ENCODE results near the gene ZNF385A. TPM values are rescaled to one million over a fixed set of nuclear protein-coding genes. Genes with fewer than 3 reads are reported as not detected.

ZNF385A gene
- total and polyA plus RNA-seq, 7 experiments from 2014 or later: 0.39 to 69.9 (median 1.4) TPM

DNA sequence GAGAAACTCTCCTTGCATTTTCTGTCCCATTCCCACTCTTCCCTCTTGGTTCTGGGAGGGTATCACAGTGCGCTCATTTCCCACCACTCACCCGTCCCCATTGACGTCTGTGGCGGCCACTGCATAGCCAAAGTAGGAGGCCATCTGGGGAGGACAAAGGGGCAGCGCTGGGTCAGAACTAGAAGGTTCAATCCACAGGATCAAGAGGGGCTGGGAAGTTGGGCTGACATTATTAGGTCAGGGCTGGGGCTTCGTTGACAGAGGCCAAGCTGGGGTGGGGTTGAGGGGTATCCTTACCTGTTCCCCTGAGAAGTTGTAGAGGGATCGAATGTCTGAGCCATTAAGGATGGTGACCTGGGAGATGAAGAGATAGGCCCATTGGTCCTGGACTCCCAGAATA, 21.0 kb upstream of the ZNF385A start:
- H3K9me3 ChIP-seq (ENCODE audit: control insufficient read depth in 2 of 3, low read length in 3 of 3): no peaks in the 10 kb centered on the region
- no peaks in the 10 kb centered on the region for H3K9me3 Mint-ChIP-seq
- no peak overlapping the region for H3K4me3 Mint-ChIP-seq
- no peak overlapping the region for H3K4me3 ChIP-seq (ENCODE audit: low read length)
- peak overlapping the region; percentile 54 for H3K27ac ChIP-seq (ENCODE audit: low read depth, low read length)
- DNase-seq (no peak), ATAC-seq (no peak)
- H3K27me3 Mint-ChIP-seq: no peaks in the 10 kb centered on the region
- intact Hi-C loops (cut with micrococcal nuclease): no loop called here
- H3K27ac Mint-ChIP-seq: peak overlapping the region in 8 of 9 donors; percentile 71 to 96 (median 90)
- CTCF ChIA-PET: interaction anchor here (0.6 to 12.0 kb wide), 6 partner anchors 9 to 1188 kb away, joined by 3 to 452 read pairs (median 4); no protein-coding TSS in a partner anchor
- peaks cover 25 to 61% (median 40%) of the 10 kb centered on the region in 7 donors for H3K4me1 Mint-ChIP-seq
- no peaks in the 10 kb centered on the region for H3K27me3 ChIP-seq (ENCODE audit: control insufficient read depth in 2 of 2, insufficient read depth in 2 of 2, low read length in 2 of 2)
- POLR2A ChIA-PET: interaction anchor here (1.1 to 7.7 kb wide), 3 partner anchors 8 to 33 kb away, joined by 3 to 71 read pairs (median 6); no protein-coding TSS in a partner anchor
- H3K4me1 ChIP-seq (ENCODE audit: control insufficient read depth in 2 of 2, insufficient read depth in 2 of 2, low read length in 2 of 2): peaks cover 8 to 21% of the 10 kb centered on the region in 2 donors
- peaks cover 39 to 90% (median 60%) of the 10 kb centered on the region in 3 experiments for H3K36me3 ChIP-seq (ENCODE audit: control insufficient read depth in 2 of 3, insufficient read depth in 3 of 3, low read length in 3 of 3)
- peaks cover 9 to 65% (median 42%) of the 10 kb centered on the region in 5 donors for H3K36me3 Mint-ChIP-seq

DNA sequence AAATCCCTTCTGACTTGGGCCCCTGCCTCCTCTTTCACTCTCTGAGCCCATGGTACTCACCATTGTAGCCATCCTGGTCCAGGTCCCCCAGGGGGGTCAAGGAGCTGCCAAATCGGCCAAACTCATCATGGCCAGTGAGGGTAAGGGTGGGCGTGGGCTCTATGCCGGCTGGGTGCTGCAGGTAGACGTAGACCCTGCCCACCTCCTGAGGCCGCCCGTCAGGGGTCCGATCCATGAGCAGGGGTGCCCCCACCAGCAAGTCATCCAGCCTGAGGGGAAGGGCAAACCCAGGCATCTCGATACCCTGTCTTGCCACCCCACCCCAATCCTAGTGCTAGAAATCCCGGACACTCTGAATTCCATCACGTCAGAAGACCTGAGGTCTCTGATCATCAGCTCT, 20.6 kb upstream of the ZNF385A start:
- Histone ChIP-seq H3K4me3 (ENCODE audit: low read length) (no peak overlapping the region), H3K27me3 (ENCODE audit: control insufficient read depth in 2 of 2, insufficient read depth in 2 of 2, low read length in 2 of 2) (no peaks in the 10 kb centered on the region), H3K4me1 (ENCODE audit: control insufficient read depth in 2 of 2, insufficient read depth in 2 of 2, low read length in 2 of 2) (peaks cover 8 to 19% of the 10 kb centered on the region in 2 donors), H3K27ac (ENCODE audit: low read depth, low read length) (peak overlapping the region; percentile 54), H3K9me3 (ENCODE audit: control insufficient read depth in 2 of 3, low read length in 3 of 3) (no peaks in the 10 kb centered on the region), H3K36me3 (ENCODE audit: control insufficient read depth in 2 of 3, insufficient read depth in 3 of 3, low read length in 3 of 3) (peaks cover 39 to 95% (median 61%) of the 10 kb centered on the region in 3 experiments)
- CTCF ChIA-PET: interaction anchor here (0.6 to 12.0 kb wide), 6 partner anchors 9 to 1187 kb away, joined by 3 to 452 read pairs (median 4); no protein-coding TSS in a partner anchor
- peaks cover 9 to 65% (median 42%) of the 10 kb centered on the region in 5 donors for H3K36me3 Mint-ChIP-seq
- peak overlapping the region in 8 of 9 donors; percentile 23 to 98 (median 90) for H3K27ac Mint-ChIP-seq
- intact Hi-C loops (cut with micrococcal nuclease): no loop called here
- H3K27me3 Mint-ChIP-seq: no peaks in the 10 kb centered on the region
- H3K4me3 Mint-ChIP-seq: no peak overlapping the region
- ATAC-seq: no peak
- DNase-seq: no peak
- POLR2A ChIA-PET: interaction anchor here (1.1 to 7.7 kb wide), 3 partner anchors 9 to 34 kb away, joined by 3 to 71 read pairs (median 6); no protein-coding TSS in a partner anchor
- no peaks in the 10 kb centered on the region for H3K9me3 Mint-ChIP-seq
- peaks cover 26 to 56% (median 40%) of the 10 kb centered on the region in 7 donors for H3K4me1 Mint-ChIP-seq

DNA sequence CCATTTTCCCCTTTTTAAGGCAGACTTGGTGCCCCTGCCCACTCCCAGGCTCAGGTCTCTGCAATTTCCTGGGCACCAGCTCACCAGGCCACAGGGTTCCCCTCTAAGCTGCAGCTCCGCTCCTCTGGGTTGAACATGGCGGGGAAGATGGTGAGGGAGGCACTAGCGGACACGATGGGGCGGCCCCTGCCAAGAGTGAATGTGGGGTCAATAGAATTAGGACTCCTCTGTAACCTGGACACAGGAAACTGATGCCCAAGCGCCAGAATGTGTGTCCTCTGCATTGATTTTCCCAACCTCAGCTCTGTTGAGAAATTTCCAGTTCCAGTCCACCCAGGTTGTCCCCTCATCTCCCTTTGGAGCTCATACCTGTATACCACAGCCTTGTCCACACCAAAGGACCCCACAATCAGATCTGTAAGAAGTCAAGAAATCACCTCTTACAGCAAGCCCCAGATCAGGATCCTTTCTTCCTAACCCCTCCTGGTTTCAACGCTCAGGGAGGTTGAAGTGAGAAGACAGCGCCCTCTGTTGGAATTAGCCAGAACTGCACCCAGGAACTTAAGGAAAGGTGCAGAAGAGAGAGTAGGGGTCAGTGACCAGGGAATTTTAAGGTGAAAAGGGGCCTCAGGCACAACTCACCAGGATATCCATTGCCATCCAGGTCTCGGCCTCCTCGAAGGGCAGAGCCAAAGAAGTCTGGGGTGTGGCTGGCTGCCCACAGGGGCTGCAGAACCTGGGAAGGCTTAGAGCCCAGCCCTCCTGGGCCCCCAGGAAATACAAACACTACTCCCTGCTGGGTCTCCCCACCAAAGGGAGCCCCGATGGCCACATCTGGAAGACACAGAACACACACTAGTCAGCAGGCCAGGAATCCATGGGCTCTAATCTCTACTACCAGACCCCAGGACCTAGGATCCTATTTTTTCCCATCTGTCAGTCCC, 19.8 kb upstream of the ZNF385A start:
- Histone ChIP-seq H3K4me1 (ENCODE audit: control insufficient read depth in 2 of 2, insufficient read depth in 2 of 2, low read length in 2 of 2) (peaks cover 8 to 17% of the 10 kb centered on the region in 2 donors), H3K36me3 (ENCODE audit: control insufficient read depth in 2 of 3, insufficient read depth in 3 of 3, low read length in 3 of 3) (peaks cover 45 to 100% (median 57%) of the 10 kb centered on the region in 3 experiments), H3K27ac (ENCODE audit: low read depth, low read length) (peak overlapping the region; percentile 54), H3K27me3 (ENCODE audit: control insufficient read depth in 2 of 2, insufficient read depth in 2 of 2, low read length in 2 of 2) (no peaks in the 10 kb centered on the region), H3K4me3 (ENCODE audit: low read length) (no peak overlapping the region), H3K9me3 (ENCODE audit: control insufficient read depth in 2 of 3, low read length in 3 of 3) (no peaks in the 10 kb centered on the region)
- Mint-ChIP-seq H3K4me3 (peak overlapping the region in 3 of 10 donors; percentile 23 to 48 (median 25)), H3K27ac (peak overlapping the region; percentile 36 to 98 (median 93)), H3K27me3 (no peaks in the 10 kb centered on the region), H3K9me3 (no peaks in the 10 kb centered on the region), H3K4me1 (peaks cover 28 to 54% (median 41%) of the 10 kb centered on the region in 7 donors), H3K36me3 (peaks cover 10 to 66% (median 43%) of the 10 kb centered on the region in 5 donors)
- intact Hi-C loops (cut with micrococcal nuclease): loop anchor here (1.0 kb wide), 2 partner anchors 9 to 35 kb away; no protein-coding TSS in a partner anchor
- ChIA-PET POLR2A (interaction anchor here (0.7 to 7.7 kb wide), 4 partner anchors 10 to 35 kb away, joined by 3 to 71 read pairs (median 4); no protein-coding TSS in a partner anchor), CTCF (interaction anchor here (1.1 to 12.0 kb wide), 6 partner anchors 10 to 37 kb away, joined by 3 to 452 read pairs (median 76); partner anchors contain the start of gene ITGA5)
- peak; percentile 74 for ATAC-seq
- DNase-seq: peak; percentile 44 to 72 (median 59)

DNA sequence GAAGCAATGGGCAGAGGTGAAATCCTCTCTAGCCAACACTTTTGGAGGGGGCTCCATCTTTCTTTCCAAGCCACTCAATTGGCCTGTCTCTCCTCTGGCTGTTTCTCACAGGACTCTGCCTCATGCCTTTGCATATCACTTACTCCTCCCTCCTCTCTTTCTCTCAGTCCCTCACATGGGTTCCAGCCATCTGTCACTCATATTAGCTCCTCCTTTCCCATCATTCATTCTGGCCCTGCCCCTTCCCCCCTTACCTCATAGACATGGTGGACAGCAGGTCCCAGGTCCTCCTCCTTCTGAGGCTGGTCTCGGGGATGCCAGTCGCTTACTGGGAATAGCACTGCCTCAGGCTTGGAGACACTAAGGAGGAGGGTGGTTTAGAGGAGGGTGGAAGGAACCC, 16.6 kb upstream of the ZNF385A start:
- Histone ChIP-seq H3K4me1 (ENCODE audit: control insufficient read depth in 2 of 2, insufficient read depth in 2 of 2, low read length in 2 of 2) (peaks cover 8 to 12% of the 10 kb centered on the region in 2 donors), H3K9me3 (ENCODE audit: control insufficient read depth in 2 of 3, low read length in 3 of 3) (no peaks in the 10 kb centered on the region), H3K27ac (ENCODE audit: low read depth, low read length) (peak overlapping the region; percentile 3), H3K36me3 (ENCODE audit: control insufficient read depth in 2 of 3, insufficient read depth in 3 of 3, low read length in 3 of 3) (peaks cover 51 to 99% (median 53%) of the 10 kb centered on the region in 3 experiments), H3K4me3 (ENCODE audit: low read length) (no peak overlapping the region), H3K27me3 (ENCODE audit: control insufficient read depth in 2 of 2, insufficient read depth in 2 of 2, low read length in 2 of 2) (no peaks in the 10 kb centered on the region)
- POLR2A ChIA-PET: interaction anchor here (1.0 to 7.7 kb wide), 5 partner anchors 14 to 38 kb away, joined by 3 to 71 read pairs (median 16); partner anchors contain the start of gene ITGA5
- intact Hi-C loops (cut with micrococcal nuclease): no loop called here
- H3K27ac Mint-ChIP-seq: peak overlapping the region in 7 of 9 donors; percentile 33 to 73 (median 60)
- no peak for DNase-seq
- no peak overlapping the region for H3K4me3 Mint-ChIP-seq
- H3K9me3 Mint-ChIP-seq: no peaks in the 10 kb centered on the region
- peaks cover 9 to 66% (median 35%) of the 10 kb centered on the region in 5 donors for H3K36me3 Mint-ChIP-seq
- CTCF ChIA-PET: interaction anchor here (2.2 to 12.0 kb wide), 5 partner anchors 8 to 41 kb away, joined by 6 to 452 read pairs (median 143); partner anchors contain the start of gene ITGA5
- H3K27me3 Mint-ChIP-seq: no peaks in the 10 kb centered on the region
- peaks cover 16 to 32% (median 24%) of the 10 kb centered on the region in 7 donors for H3K4me1 Mint-ChIP-seq
- ATAC-seq: no peak

DNA sequence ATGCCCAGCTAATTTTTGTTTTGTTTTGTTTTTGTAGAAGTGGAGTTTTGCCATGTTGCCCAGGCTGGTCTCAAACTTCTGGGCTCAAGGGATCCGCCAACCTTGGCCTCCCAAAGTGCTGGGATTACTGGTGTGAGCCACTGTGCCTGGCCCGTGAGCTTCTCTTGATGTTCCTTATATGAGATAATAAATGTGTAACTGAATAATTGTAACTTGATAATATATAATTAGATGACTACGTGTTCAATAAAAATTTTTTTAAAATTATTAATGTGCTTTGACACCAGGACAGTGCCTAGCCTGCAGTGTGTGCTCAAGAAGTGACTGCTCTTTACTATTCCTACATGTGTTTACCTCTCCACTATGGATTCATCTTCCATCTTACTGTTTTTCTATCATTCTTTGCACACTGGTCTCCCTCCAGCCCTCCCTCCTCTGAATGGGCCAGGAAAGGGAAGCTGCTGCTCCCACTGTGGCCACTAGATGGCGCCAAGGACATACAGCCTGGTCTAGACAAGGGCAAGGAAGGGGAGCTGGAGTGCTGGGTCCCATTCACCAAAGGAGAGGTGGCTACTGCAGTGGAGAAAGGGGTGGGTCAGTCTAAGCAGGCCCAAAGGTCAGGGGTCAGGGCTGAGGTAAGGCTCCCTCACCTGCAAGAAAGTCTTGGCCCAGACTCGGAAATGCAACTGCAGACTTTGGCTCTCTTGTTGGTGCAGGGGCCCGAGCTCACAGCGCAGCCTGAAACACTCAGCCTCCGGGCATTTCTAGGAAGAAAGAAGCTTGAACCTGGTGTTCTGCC, 14.7 kb upstream of the ZNF385A start:
- peaks cover 13 to 31% (median 16%) of the 10 kb centered on the region in 7 donors for H3K4me1 Mint-ChIP-seq
- peak; percentile 76 to 94 (median 84) for DNase-seq
- intact Hi-C loops (cut with micrococcal nuclease): loop anchor here (1.0 kb wide), 3 partner anchors 14 to 99 kb away; no protein-coding TSS in a partner anchor
- ChIA-PET POLR2A (interaction anchor here (0.8 to 7.7 kb wide), 13 partner anchors 9 to 105 kb away, joined by 3 to 71 read pairs (median 5); partner anchors contain the start of genes ITGA5 and NCKAP1L), CTCF (interaction anchor here (0.5 to 12.0 kb wide), 24 partner anchors 10 to 1459 kb away, joined by 3 to 452 read pairs (median 4); partner anchors contain the start of genes GTSF1, ITGA5, NCKAP1L and ZNF385A)
- H3K27me3 ChIP-seq (ENCODE audit: control insufficient read depth in 2 of 2, insufficient read depth in 2 of 2, low read length in 2 of 2): no peaks in the 10 kb centered on the region
- no peak overlapping the region for H3K4me3 ChIP-seq (ENCODE audit: low read length)
- H3K27me3 Mint-ChIP-seq: no peaks in the 10 kb centered on the region
- H3K27ac ChIP-seq (ENCODE audit: low read depth, low read length): no peak overlapping the region
- H3K9me3 Mint-ChIP-seq: no peaks in the 10 kb centered on the region
- H3K36me3 ChIP-seq (ENCODE audit: control insufficient read depth in 2 of 3, insufficient read depth in 3 of 3, low read length in 3 of 3): peaks cover 53 to 95% (median 55%) of the 10 kb centered on the region in 3 experiments
- H3K9me3 ChIP-seq (ENCODE audit: control insufficient read depth in 2 of 3, low read length in 3 of 3): no peaks in the 10 kb centered on the region
- no peaks in the 10 kb centered on the region for H3K4me1 ChIP-seq (ENCODE audit: control insufficient read depth in 2 of 2, insufficient read depth in 2 of 2, low read length in 2 of 2)
- H3K27ac Mint-ChIP-seq: peak overlapping the region in 7 of 9 donors; percentile 5 to 74 (median 52)
- no peak overlapping the region for H3K4me3 Mint-ChIP-seq
- peak; percentile 96 for ATAC-seq
- peaks cover 9 to 72% (median 28%) of the 10 kb centered on the region in 5 donors for H3K36me3 Mint-ChIP-seq

All from naive thymus-derived CD4-positive, alpha-beta T cell (primary cell).